Stimulated activated CD4-positive, alpha-beta T cell treated with anti-CD3 and anti-CD28 coated beads, Interleukin-4, amount 100 ng/mL, for 4 hours (primary cell): Measurements from ENCODE around the gene ADAM17.
"Not testable (repeated sequence)": the region's sequence is repeated elsewhere in the genome, so short reads cannot be mapped to it uniquely, and the experiment has no call there.

ENCODE experiments used
- DNase-seq, 2 experiments: peaks; one replicate each; pipeline ENCODE4 v3.0.0-alpha.2; 2020

ADAM17 gene

DNA sequence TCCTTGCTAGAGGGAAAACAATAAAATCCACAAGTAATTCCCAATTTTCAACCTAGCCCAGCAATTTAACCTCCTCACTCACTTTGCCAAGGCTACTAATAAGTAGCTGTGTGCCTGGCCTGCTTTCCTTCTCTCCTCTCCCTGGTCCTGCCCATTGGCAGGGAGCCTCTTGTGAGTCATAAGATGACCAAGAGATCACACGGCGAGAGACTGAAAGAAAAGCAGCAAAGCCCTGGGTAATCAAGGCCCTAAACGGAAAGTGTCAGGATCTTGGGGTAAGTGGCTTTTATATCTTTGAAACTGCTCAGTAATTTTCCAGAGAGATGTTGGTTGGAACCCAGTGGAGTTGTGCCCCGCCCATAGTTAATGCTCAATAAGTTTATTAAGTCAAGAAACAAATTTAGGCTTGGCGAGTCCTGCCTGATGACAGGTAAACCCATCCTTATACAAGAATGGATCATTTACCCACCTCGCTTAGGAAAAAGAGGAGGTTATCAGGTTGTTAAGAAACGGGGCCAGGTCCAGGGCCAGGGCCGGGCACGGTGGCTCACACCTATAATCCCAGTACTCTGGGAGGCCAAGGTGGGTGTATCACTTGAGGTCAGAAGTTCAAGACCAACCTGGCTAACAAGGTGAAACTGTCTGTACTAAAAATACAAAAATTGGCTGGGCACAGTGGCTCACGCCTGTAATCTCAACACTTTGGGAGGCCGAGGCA, 10.0 kb upstream of the ADAM17 start:
- no peak for DNase-seq

DNA sequence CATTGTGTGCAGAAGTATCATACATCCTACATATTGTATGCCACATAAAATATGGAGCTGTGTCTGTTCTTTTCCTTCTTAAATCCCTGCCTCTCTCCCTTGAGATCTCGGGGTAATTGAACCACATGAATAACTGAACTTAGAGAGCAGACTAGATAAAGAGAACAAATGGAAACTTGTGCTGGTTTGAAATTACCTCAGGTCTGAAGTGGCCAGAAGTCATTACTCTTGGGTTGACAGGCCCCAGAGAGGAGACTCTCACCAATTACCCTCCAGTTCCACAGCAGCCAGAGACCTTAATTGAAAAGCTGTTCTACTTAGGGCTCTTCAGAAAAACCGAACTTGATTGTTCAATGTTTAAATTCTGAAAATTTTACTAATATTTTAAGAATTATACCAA, 5.0 kb upstream of the ADAM17 start:
- no peak for DNase-seq

DNA sequence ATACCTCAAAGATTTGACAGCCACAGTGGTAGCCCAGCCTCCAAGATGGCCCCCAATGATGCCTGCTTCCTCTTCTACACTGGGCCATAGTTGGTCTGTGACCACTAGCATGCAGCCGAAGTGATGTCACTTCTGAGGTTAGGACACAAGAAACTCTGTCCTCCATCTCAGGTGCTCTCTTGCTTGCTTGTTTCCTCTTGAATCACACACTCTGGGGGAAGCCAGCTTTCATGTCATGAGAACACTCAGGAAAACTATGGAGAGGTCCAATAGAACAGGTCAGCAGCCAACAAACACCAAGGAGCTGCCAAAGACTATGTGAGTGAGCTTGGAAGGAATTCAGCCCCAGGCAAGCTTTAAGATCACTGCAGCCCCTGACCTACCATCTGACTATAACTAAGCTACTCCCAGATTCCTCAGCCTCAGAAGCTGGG, 3.3 kb upstream of the ADAM17 start:
- no peak for DNase-seq

DNA sequence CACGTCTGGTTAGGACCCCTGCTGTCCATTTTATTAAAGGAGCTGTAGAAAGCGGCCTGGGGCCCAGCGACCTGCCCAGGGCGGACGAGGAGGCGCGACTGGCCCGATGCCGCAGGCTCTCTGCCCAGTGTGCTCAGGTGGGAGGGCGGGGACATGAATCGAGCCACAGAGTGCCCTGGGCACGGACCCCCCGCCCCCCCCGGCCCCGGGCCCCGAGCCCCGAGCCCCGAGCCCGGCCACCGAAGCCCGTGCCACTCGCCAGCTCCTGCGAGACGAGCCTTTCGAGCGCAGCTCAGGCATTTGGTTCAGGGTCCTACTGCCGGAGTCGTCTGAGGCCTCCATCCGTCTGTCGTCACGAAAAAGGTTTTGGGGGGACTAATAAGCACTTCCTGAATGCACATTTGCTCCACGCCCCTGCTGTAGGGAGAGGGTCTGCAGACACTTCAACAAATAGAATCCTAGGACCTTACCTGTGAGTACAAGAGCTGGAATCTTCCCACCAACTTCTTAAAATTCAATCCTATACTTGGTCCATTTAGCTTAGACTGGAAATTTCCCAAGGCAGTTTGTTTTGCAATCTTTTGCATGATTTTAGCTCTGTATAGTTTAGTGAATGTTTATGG, 602 bp upstream of the ADAM17 start:
- DNase-seq = no peak

DNA sequence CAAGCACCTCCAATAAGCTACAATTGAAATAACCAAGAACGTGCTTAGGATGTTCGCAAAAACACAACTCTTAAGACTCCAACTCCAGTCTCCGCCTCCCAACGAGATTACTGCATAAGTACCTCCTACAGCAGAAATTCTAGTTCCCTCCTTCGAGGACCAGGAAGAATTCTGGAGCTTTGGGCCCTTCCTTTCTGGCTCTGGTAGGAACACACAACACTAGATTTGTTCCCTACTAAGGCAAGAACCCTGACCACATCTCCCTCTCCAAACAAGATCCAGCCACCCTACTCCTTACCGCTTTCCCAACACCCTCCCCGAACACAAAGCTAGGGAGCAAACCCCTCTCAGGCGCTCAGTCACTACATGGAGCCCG, 721 bp downstream of the ADAM17 start:
- DNase-seq = peak in 1 of 2 experiments; percentile 19

DNA sequence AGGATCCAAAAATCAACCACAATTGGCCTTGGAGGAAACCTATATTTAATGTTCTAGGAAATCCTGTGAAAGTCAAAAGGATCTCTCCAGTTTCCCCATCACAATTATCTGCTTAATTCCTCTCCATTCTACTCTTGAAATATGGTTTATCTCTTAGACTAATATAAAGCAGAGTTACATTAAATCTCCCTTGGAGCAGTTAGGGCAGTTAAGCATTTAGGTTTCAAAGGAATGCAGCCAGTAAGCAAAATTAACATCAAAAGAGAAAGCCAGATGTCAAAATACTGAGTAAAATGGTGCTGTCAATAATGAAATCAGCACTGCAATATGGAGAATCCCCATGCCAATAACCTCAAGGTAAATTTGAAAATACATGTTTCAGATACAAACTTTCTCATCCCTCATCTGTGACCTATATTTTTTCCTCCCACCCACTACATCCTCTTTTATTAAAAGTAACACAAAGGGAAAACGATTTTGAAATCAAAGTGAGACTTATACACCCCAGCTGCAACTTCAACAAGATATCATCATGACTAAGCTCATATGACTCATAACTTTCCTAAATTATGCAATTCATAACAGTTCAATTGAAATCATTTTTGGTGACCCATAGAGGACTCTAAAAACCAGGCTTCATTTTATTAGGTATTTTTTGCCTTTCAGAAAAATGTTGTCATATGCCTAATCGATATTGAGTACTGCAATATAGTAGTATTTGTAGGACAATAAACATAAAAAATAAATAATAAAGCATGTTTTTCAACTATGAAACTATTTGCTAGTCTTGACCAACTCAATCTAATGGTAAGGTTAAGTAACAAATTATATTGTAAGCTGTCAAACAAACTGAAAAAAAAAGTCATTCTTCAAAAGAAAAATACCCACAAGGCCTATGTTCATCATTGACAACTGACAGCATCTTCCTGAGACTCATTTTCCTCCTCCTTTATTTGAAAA, 3.1 kb downstream of the ADAM17 start:
- no peak for DNase-seq

DNA sequence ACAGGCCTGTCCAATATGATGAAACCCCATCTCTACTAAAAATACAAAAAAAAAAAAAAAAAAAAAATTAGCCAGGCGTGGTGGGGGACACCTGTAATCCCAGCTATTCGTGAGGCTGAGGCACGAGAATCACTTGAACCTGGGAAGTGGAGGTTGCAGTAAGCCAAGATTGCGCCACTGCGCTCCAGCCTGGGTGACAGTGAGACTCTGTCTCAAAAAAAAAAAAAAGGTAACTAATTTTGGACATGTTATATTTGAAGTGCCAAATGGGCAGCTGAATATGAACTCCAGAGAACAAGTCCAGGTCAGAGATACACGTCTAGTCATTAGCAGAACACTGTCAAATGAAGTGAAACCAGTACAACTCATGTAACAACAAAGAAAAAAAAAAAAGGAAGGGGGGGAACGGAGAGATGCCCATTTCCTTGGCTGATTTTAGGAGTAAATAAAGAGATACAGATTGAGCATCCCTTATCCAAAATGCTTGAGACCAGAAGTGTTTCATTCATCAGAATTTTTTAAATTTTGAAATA, 4.7 kb downstream of the ADAM17 start:
- not testable (repeated sequence) for DNase-seq

DNA sequence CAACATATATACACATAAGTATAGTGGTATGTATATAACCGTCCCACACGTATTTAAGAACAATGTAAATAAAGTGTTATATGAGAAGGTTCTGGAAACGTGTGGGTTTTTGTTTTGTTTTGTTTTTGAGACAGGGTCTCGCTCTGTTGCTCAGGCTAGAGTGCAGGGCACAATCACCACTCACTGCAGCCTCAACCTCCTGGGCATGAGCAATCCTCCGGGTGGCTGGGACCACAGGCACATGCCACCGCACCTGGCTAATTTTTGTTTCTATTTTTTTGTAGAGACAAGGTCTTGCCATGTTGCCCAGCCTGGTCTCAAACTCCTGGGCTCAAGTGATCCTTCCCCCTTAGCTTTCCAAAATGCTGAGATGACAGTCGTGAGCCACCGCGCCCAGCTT, 6.2 kb downstream of the ADAM17 start:
- DNase-seq = no peak

DNA sequence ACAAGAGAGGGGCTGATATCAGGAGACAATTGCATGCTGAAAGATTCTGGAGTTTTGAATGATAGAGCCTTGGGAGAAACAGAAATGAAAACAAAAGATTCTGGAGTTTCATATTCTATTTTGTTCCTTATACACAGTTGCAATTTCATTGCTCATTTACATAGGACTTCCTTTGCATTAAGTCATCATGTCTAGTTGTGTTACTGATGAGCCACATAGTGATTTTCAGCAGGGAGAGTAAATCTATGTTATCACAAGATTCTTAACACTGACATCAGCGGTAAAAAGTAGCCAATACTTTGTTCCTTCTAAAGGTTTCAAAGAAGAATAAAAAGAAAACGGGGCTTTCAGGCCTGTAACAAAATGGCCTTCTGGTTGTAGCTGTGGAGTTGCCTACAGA, 7.1 kb downstream of the ADAM17 start:
- DNase-seq = no peak

DNA sequence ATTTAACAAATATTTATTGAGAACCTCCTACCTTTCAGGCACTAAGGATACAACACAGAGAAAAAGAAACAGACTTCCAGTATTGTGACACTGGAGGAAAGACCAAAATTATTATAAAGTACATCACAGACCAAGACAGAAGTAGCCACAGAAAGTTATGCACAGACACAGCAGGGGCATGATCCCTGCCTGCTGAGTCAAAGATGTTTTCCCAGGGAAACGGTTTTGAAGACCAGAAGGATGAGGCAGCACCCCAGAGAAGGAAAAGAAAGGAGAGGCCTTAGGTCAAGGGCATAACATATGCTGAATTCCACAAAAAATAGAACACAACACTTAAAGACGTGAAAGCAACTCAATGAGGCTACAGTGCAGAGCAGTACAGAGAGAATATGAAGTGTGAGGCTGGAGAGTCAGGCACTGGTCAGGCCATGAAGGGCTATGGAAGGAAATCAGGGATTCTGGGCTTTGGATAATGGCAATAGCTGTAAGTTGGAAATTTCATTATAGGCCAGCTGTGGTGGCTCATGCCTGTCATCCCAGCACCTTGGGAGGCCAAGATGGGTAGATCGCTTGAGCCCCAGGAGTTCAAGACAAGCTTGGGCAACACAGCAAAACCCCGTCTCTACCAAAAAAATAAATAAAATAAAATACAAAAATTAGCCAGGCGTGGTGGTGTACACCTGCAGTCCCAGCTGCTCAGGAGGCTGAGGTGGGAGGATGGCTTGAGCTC, 8.2 kb downstream of the ADAM17 start:
- no peak for DNase-seq

DNA sequence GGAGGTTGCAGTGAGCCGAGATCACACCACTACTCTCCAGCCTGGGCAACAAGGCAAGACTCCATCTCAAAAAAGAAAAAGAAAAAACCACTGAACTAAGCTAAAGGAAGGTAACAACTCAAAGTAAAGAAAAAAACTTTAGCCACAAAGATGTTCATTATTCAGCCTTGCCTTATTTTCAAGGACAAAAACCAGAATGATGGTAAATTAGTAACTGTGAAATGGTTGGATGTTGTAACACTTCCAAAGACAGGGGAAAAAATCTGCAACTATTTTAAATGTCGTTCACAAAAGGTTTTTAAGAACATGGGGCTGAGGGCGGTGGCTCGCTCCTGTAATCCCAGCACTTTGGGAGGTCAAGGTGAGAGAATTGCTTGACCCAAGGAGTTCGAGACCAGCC, 10.1 kb downstream of the ADAM17 start:
- no peak for DNase-seq

DNA sequence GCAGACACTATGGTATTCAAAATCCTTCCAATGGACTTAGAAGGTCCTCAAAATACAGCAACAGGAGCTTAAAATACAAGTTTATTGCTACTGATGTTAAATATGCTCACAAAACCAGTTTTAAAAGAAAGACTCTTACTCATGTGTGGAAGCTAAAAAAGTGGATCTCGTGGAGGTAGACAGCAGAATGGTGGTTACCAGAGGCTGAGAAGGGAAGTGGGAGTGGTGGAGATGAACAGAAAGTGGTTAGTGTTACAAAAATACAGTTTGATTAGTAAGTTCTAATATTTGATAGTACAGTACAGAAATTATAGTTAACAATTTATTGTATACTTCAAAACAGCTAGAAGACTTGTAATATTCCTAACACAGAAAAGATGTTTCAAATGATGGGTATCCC, 12.1 kb downstream of the ADAM17 start:
- no peak for DNase-seq

DNA sequence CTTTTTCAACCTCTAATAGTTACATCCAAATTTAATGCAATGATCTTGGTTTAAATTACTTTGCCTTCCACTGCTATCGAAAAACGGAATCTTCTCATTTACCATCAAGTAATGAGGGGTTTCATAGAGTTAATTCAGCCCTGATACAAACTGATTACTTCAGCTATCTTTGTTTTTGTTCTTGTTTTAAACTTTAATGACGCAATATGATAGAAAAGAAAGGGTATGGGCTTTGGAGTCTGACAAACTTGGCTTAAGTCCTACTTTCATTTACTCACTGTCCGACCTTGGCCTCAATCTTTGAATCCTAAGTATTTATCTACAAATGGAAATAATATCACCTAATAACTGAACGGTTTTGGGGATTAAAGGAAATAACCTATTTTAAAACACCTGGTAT, 16.1 kb downstream of the ADAM17 start:
- DNase-seq = no peak

DNA sequence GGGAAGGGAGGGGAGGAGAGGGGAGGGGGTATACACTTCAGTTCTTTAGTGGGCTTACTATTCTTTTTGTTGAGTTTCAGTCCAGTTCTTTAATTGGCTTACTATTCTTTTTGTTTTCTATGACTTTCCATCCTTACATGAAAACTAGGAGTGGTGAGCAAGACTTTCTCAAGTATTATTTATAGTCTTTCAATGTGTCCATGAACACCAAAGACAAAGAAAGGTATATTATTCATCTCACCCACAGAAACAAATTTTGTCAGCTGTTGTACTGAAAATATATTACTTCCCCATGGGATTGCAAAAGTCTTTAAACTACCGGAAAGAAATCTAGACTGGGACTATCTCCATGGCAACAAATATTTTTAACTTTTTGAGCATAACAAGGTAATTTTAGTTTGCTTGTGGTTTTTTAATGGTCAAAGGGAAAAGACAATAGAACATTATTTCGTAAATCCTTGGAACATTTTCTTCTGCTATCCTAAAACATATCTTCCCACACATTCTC, 17.6 kb downstream of the ADAM17 start:
- no peak for DNase-seq

DNA sequence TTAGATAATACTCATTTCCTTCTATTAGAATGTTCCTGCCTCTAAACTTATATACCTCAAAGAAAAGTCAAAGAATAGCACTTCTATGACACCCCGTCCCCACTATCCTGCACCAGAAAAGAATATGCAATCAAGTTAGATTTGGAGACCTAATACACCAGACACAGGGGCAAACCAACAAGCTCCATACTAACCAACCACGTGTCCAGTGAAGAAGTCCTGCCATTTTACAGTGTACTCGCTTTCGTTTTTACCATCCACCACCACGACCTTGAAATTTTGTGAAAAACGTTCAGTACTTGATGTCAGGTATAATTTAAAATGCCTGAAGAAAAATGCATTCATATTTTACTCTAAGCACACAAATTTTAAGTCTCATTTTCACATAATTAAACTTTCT, 19.1 kb downstream of the ADAM17 start:
- no peak for DNase-seq

DNA sequence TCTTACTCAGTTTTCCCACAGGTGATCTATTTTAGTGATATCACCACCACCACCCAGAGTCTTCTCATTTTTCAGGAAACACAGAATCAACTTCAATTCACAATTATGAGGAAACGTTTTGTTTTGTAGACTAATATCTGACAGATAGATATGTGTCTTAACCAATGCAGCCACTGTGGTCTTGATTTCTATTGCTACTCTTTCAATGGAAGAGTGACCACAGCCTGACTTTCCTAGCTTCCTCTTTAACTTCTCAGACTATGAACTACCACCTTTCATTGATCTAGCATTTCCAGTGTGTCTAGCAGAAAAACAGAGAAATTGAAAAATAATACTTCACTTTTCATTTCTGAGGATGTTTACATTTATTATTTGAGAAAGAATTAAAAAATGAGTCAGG, 20.5 kb downstream of the ADAM17 start:
- no peak for DNase-seq

DNA sequence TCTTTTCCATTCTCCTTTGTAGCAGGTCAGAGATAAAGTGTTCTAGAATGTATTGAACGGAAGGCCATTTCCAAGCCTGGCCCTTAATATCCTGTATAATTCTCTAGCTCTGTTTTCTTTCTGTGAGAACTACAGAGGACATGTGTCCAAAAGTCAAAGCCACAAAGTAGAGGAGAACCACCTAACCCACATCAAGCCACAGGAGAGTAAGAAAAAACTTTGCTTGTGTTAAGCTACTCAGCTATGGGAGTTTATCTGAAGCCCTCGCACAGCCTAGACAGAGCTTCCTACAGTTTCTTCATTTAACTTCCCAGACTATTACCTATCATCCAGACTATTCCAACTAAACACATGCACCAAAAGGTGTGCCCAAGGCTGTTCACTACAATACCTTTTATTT, 22.0 kb downstream of the ADAM17 start:
- no peak for DNase-seq

DNA sequence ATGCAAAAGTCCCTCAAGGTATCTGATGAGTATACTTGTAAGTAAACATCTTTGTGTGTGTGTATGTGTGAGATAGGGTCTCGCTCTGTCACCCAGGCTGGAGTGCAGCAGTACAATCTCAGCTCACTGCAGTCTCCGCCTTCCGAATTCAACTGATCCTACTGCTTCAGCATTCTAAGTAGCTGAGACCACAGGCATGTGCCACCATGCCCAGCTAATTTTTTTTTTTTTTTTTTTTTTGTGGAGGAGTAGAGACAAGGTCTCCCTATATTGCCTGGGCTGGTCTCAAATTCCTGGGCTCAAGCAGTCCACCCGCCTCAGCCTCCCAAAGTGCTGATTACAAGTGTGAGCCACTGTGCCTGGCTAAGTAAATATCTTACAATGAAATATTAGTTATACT, 23.2 kb downstream of the ADAM17 start:
- no peak for DNase-seq

DNA sequence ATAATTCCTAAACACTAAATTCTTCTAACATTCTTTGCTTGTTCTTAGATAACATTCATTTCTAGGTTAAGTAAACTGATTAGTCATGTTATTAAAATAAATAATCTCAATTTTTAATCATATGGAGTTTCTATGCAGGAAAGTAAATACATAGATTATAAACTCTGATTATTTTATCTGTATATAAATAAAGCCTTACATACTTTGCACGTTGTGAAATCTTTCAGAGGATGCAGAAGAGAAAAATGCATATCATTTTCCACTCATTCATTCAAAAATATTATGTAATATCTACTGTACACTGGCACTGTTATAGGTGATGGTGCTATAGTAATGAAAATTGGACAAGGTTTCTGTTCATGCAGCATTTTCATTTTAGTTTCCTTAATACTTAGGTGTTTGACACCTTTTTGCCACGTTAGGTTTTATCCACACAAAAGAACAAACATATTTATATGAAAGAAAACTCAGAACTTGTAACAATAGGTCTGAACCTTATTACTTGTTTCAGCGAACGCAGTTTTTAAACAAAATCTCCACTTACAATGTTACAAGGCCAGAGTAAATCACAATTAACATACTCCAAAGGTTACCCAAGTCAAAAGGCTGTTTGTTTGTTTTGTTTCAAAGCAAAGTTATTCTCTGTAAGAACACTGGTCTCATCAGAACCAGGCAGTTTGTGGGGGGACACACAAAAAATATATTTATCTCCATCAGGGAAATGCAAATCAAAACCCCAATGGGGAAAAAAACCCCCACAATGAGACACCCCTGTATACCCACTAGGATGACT, 27.4 kb downstream of the ADAM17 start:
- no peak for DNase-seq

DNA sequence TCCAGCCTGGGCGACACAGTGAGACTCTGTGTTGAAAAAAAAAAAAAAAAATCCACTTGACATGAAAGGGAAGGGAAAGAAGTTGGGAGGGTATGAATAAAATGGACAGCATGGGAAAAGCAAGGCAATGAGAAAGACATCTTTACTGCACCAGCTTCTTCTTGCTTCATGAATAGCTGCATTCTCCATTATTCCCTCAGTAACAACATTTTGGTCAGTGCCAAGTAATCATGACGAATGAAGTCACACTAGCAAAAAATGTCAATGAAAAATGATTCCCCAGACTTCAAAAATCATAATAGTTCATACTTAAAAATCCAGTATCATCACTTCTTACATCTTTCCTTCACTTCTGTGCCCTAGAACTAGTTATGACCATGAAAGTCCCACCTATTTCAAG, 30.4 kb downstream of the ADAM17 start:
- DNase-seq = no peak

DNA sequence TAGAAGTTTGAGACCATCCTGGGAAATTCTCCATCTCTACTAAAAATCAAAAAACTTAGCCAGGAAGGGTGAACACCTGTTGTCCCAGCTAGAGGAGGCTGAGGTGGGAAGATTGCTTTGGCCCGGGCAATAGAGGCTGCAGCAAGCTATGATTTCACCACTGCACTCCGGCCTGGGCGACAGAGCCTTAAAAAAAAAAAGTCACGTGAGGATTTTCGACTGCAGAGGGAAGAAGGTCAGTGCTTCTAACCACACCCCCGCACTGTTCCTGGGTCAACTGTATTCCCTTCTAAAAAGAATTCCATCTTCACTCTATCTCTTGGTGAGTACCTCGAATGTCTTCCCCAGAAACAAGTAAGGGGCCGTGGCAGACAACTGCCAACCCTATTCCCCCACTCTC, 31.3 kb downstream of the ADAM17 start:
- DNase-seq = no peak

DNA sequence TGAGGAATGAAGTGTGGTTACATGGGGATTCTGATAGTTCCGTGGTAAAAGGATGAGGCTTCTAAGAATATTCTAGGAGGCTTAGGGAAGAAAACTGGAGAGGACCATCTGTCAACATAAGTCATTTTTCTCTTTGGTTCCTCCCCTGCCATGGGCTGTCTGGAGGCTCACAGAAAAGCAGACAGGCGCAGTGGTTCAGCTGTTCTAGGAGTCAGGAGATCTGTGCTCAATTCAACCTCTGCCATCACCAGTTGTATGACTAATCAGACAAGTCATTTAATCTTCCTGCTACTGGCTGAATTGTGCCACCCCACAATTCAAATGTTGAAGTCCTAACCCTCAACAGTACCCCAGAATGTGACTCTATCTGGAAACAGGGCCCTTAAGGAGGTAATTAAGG, 36.4 kb downstream of the ADAM17 start:
- DNase-seq = no peak
